Esophagus muscularis mucosa (tissue), 4 donors: ENCODE data around the gene SRGAP3. TPM values are rescaled to one million over a fixed set of nuclear protein-coding genes. Genes with fewer than 3 reads are reported as not detected.

ENCODE experiments used
- DNase-seq: peaks from one replicate; pipeline ENCODE4 v3.0.0-alpha.2; 2017; ENCODE audit errors: extremely low spot score
- H3K27ac ChIP-seq, 4 donors: fragments of 200-600 bp; sonication (generic); replicated peaks in 1 of 4; 1 replicate in 3 of 4; 2 replicates in 1 of 4; pipeline ENCODE4 v1.5.1; 2016 to 2019; ENCODE audit warnings: mild to moderate bottlenecking in 1 of 4
- H3K27me3 ChIP-seq, 4 donors: fragments of 200-600 bp; sonication (generic); one replicate each; pipeline versions ENCODE4 v1.5.1 to v1.6.0; 2016 to 2019
- H3K36me3 ChIP-seq, 4 donors: fragments of 200-600 bp; sonication (generic); one replicate each; pipeline ENCODE4 v1.5.1; 2016 to 2019
- H3K4me1 ChIP-seq, 4 donors: fragments of 200-600 bp; sonication (generic); one replicate each; pipeline ENCODE4 v1.5.1; 2016 to 2019
- H3K4me3 ChIP-seq, 4 donors: fragments of 200-600 bp; sonication (generic); 1 replicate in 2 of 4; 2 replicates in 2 of 4; pipeline ENCODE4 v1.5.1; 2016 to 2019; ENCODE audit warnings: mild to moderate bottlenecking in 4 of 4, moderate library complexity in 1 of 4
- H3K9me3 ChIP-seq, 4 donors: fragments of 200-600 bp; sonication (generic); 1 replicate in 3 of 4; 2 replicates in 1 of 4; pipeline ENCODE4 v1.5.1; 2016 to 2019
- CTCF ChIP-seq, 3 experiments: fragments of 200-600 bp in 2 of 3; fragments of 450-650 bp in 1 of 3; sonication (generic) in 2 of 3; IDR thresholded peaks; one replicate each; pipeline ENCODE4 v1.5.1; 2017 to 2019; ENCODE audit warnings: antibody characterized with exemption in 3 of 3, mild to moderate bottlenecking in 2 of 3, moderate library complexity in 1 of 3
- EP300 ChIP-seq: sonication (generic); formaldehyde crosslinking; IDR thresholded peaks from one replicate; pipeline ENCODE4 v1.6.1; 2017; ENCODE audit warnings: antibody characterized with exemption
- POLR2A ChIP-seq: fragments of 450-650 bp; IDR thresholded peaks from one replicate; pipeline ENCODE4 v1.6.1; 2017; ENCODE audit warnings: antibody characterized with exemption, moderate library complexity, mild to moderate bottlenecking, low read depth
- POLR2AphosphoS5 ChIP-seq, 2 donors: sonication (generic); formaldehyde crosslinking; IDR thresholded peaks; one replicate each; pipeline ENCODE4 v1.6.1; 2017; ENCODE audit warnings: antibody characterized with exemption in 2 of 2
- WGBS: methylation state at CpG from one replicate; pipeline ENCODE4 v1.1.5; 2018; 5-methylcytosine and 5-hydroxymethylcytosine counted together
- intact Hi-C: fragments of 100-400 bp; cut with DNase I; formaldehyde crosslinking; loops from one replicate; pipeline ENCODE4 v1.15.1; 2023
- total RNA-seq, 4 donors: library from RNA; depleted of rRNA; stranded (reverse); fragments of >200 nt; gene quantifications; one replicate each; pipeline versions ENCODE4 v1.1.0 to v1.2.1, GENCODE V29; 2016

SRGAP3 gene
- total RNA-seq, 4 donors from 2014 or later: 2.4 to 8.6 (median 3.1) TPM

- WGBS: 28% methylated on average over 4 of the region's 4 CpGs
- DNase-seq: no peak
- intact Hi-C loops: no loop called here
Observed at GRCh38 chr3:9142362-9142761, 107.1 kb downstream of the SRGAP3 start.

GRCh38 chr3:9141928-9142289 lies 107.5 kb downstream of the SRGAP3 start:
- Histone ChIP-seq H3K36me3 (no peaks in the 10 kb centered on the region), H3K27me3 (no peaks in the 10 kb centered on the region), H3K4me1 (peaks cover 7 to 27% (median 24%) of the 10 kb centered on the region in 4 donors), H3K9me3 (peaks cover 0 to 7% (median 0%) of the 10 kb centered on the region in 4 donors), H3K4me3 (no peak overlapping the region), H3K27ac (peak overlapping the region in 3 of 4 donors; percentile 8 to 48 (median 46))
- 41% methylated on average over 5 of the region's 5 CpGs for WGBS
- intact Hi-C loops: no loop called here
- no peak for DNase-seq
- TF ChIP-seq POLR2AphosphoS5 (IDR thresholded peaks at IDR 0.05) (no peak), CTCF (IDR thresholded peaks at IDR 0.05) (no peak), POLR2A (no peak), EP300 (no peak)

More at GRCh38 chr3:9142362-9142761, 107.1 kb downstream of the SRGAP3 start:
- H3K27me3 ChIP-seq: no peaks in the 10 kb centered on the region
- TF ChIP-seq EP300 (no peak), CTCF (IDR thresholded peaks at IDR 0.05) (no peak), POLR2AphosphoS5 (IDR thresholded peaks at IDR 0.05) (peak in 1 of 2 donors; percentile 15)
- H3K36me3 ChIP-seq: no peaks in the 10 kb centered on the region
- peak overlapping the region in 1 of 4 donors; percentile 46 for H3K27ac ChIP-seq
- H3K4me3 ChIP-seq: no peak overlapping the region
- H3K9me3 ChIP-seq: peaks cover 0 to 7% (median 0%) of the 10 kb centered on the region in 4 donors
- peaks cover 7 to 26% (median 23%) of the 10 kb centered on the region in 4 donors for H3K4me1 ChIP-seq

GRCh38 chr3:9139366-9139765 lies 110.1 kb downstream of the SRGAP3 start:
- WGBS: 94% methylated on average over 4 of the region's 4 CpGs
- peaks cover 0 to 7% (median 0%) of the 10 kb centered on the region in 4 donors for H3K9me3 ChIP-seq

GRCh38 chr3:9137676-9138075 lies 111.8 kb downstream of the SRGAP3 start:
- DNase-seq: no peak
- no peaks in the 10 kb centered on the region for H3K36me3 ChIP-seq
- TF ChIP-seq EP300: no peak
- TF ChIP-seq CTCF (IDR thresholded peaks at IDR 0.05): no peak
- H3K9me3 ChIP-seq: peaks cover 0 to 7% (median 0%) of the 10 kb centered on the region in 4 donors
- H3K27me3 ChIP-seq: no peaks in the 10 kb centered on the region
- H3K4me3 ChIP-seq: no peak overlapping the region
- H3K27ac ChIP-seq: no peak overlapping the region
- intact Hi-C loops: no loop called here
- WGBS: 78% methylated on average over 4 of the region's 4 CpGs
- peaks cover 12 to 38% (median 32%) of the 10 kb centered on the region in 4 donors for H3K4me1 ChIP-seq

More at GRCh38 chr3:9139366-9139765, 110.1 kb downstream of the SRGAP3 start:
- H3K36me3 ChIP-seq: no peaks in the 10 kb centered on the region
- no peak overlapping the region for H3K4me3 ChIP-seq
- no peak for TF ChIP-seq POLR2A
- TF ChIP-seq CTCF (IDR thresholded peaks at IDR 0.05): no peak
- no peak for TF ChIP-seq EP300
- no peak for TF ChIP-seq POLR2AphosphoS5 (IDR thresholded peaks at IDR 0.05)
- intact Hi-C loops: no loop called here
- H3K4me1 ChIP-seq: peaks cover 12 to 41% (median 36%) of the 10 kb centered on the region in 4 donors
- H3K27ac ChIP-seq: no peak overlapping the region
- H3K27me3 ChIP-seq: no peaks in the 10 kb centered on the region
- DNase-seq: no peak
